GM12878 (cell line): Measurements from ENCODE around the gene TXNDC9.

ENCODE experiments used
- ATF2 ChIP-seq: IDR thresholded peaks from 2 replicates; pipeline ENCODE4 v1.6.1; 2012; ENCODE audit warnings: low read length, inconsistent platforms
- CHD1 ChIP-seq: IDR thresholded peaks from 2 replicates; pipeline ENCODE4 v1.6.1; 2012; ENCODE audit warnings: low read depth, low read length, improper control_type of control experiment
- CTCF ChIP-seq, 3 experiments: IDR thresholded peaks in 2 of 3; conservative IDR thresholded peaks in 1 of 3; 2 replicates each; pipeline ENCODE4 v1.5.1; 2011; ENCODE audit warnings: low read depth in 3 of 3, low read length in 3 of 3, mild to moderate bottlenecking in 3 of 3, control low read depth in 2 of 3, moderate library complexity in 2 of 3, inconsistent platforms in 1 of 3, mixed read lengths in 1 of 3; ENCODE audit not compliant: control insufficient read depth in 2 of 3, insufficient read depth in 1 of 3; ENCODE audit errors: extremely low read depth in 1 of 3
- EP300 ChIP-seq, 2 experiments: fragments of 150-350 bp in 1 of 2; IDR thresholded peaks; 2 replicates each; pipeline ENCODE4 v1.6.1; 2011 to 2012; ENCODE audit warnings: low read depth in 2 of 2, low read length in 2 of 2, borderline replicate concordance in 1 of 2, improper control_type of control experiment in 1 of 2, inconsistent platforms in 1 of 2; ENCODE audit not compliant: control insufficient read depth in 1 of 2
- EZH2 ChIP-seq: IDR thresholded peaks from 2 replicates; pipeline ENCODE4 v1.6.1; 2012; ENCODE audit warnings: low read depth, mild to moderate bottlenecking, control low read depth, inconsistent platforms, low read length, borderline replicate concordance; ENCODE audit not compliant: control insufficient read depth
- MTA3 ChIP-seq: IDR thresholded peaks from 2 replicates; pipeline ENCODE4 v1.6.1; 2012; ENCODE audit warnings: low read length, inconsistent platforms, borderline replicate concordance
- SIX5 ChIP-seq: IDR thresholded peaks from 2 replicates; pipeline ENCODE4 v1.6.1; 2011; ENCODE audit warnings: mild to moderate bottlenecking, low read depth, low read length, moderate library complexity; ENCODE audit not compliant: severe bottlenecking
- ZNF384 ChIP-seq: IDR thresholded peaks from 2 replicates; pipeline ENCODE4 v1.6.1; 2012; ENCODE audit warnings: low read depth, mild to moderate bottlenecking, low read length, improper control_type of control experiment, borderline replicate concordance

- TF ChIP-seq CTCF (IDR thresholded peaks at IDR 0.05 in 2 of 3, conservative IDR thresholded peaks at IDR 0.05 in 1 of 3; ENCODE audit: control insufficient read depth in 2 of 3, extremely low read depth in 1 of 3, insufficient read depth in 1 of 3, low read depth in 3 of 3, low read length in 3 of 3): no peak
- no peak for TF ChIP-seq EP300 (IDR thresholded peaks at IDR 0.05; ENCODE audit: borderline replicate concordance in 1 of 2, control insufficient read depth in 1 of 2, low read depth in 2 of 2, low read length in 2 of 2)
- TF ChIP-seq EZH2: no peak
- no peak for TF ChIP-seq ZNF384
- no peak for TF ChIP-seq ATF2
- TF ChIP-seq SIX5: no peak
- no peak for TF ChIP-seq MTA3
- no peak for TF ChIP-seq CHD1
Observed at GRCh38 chr2:99285526-99285925, 50.6 kb downstream of the TXNDC9 start.
